Activated T-cell treated with anti-CD3 and anti-CD28 coated beads for 24 hours (primary cell): Measurements from ENCODE around the gene ZNF304.
"Not testable (repeated sequence)": the region's sequence is repeated elsewhere in the genome, so short reads cannot be mapped to it uniquely, and the experiment has no call there.

Experiments used
- DNase-seq: peaks from one replicate; pipeline ENCODE4 v3.0.0-alpha.2; 2020; ENCODE audit warnings: low read depth

The ZNF304 gene

GRCh38 chr19:57362419-57362818 is 11.3 kb downstream of the ZNF304 start:
- DNase-seq: no peak

- peak; percentile 98 for DNase-seq
Measured at GRCh38 chr19:57362997-57363687, 12.1 kb downstream of the ZNF304 start, which contains the start of the genes TRAPPC2B and ZNF547. Gene TRAPPC2B (plus strand): TSS chr19:57363551. CDS start chr19:57364834, 1,283 bp downstream. Gene ZNF547 (plus strand): TSS chr19:57363551. CDS start chr19:57368556, 5,005 bp downstream.

- DNase-seq: no peak
Measured at GRCh38 chr19:57363688-57364181, 12.7 kb downstream of the ZNF304 start.

- no peak for DNase-seq
Measured at GRCh38 chr19:57366776-57367175, 15.7 kb downstream of the ZNF304 start.

- no peak for DNase-seq
Measured at GRCh38 chr19:57374179-57374578, 23.1 kb downstream of the ZNF304 start.

- DNase-seq: not testable (repeated sequence)
Measured at GRCh38 chr19:57374647-57375046, 23.6 kb downstream of the ZNF304 start.

GRCh38 chr19:57376151-57376550 is 25.1 kb downstream of the ZNF304 start:
- DNase-seq: no peak

GRCh38 chr19:57377498-57378146 is 26.6 kb downstream of the ZNF304 start:
- DNase-seq: no peak

GRCh38 chr19:57380923-57381322 is 29.9 kb downstream of the ZNF304 start:
- no peak for DNase-seq

GRCh38 chr19:57382806-57383488 is 31.9 kb downstream of the ZNF304 start:
- no peak for DNase-seq

- DNase-seq: no peak
Measured at GRCh38 chr19:57389194-57389729, 38.2 kb downstream of the ZNF304 start.

GRCh38 chr19:57389730-57390598 is 38.9 kb downstream of the ZNF304 start, which contains the start of gene ZNF548:
Gene ZNF548 (plus strand): TSS chr19:57389854. CDS start chr19:57390100, 246 bp downstream.
- peak; percentile 97 for DNase-seq

GRCh38 chr19:57395710-57396109 is 44.6 kb downstream of the ZNF304 start:
- no peak for DNase-seq

GRCh38 chr19:57398868-57399267 is 47.8 kb downstream of the ZNF304 start:
- DNase-seq: no peak

- DNase-seq: no peak
Measured at GRCh38 chr19:57403737-57404563, 52.9 kb downstream of the ZNF304 start.

- DNase-seq: peak; percentile 63
Measured at GRCh38 chr19:57406516-57407123, 55.5 kb downstream of the ZNF304 start.
